Islet precursor cell (in vitro differentiated cells): ENCODE measurements around the gene TUBA1C.
"Not testable (repeated sequence)": the region's sequence is repeated elsewhere in the genome, so short reads cannot be mapped to it uniquely, and the experiment has no call there.

ENCODE experiments used
- DNase-seq: peaks from one replicate; pipeline ENCODE4 v3.0.0-alpha.2; 2018

TUBA1C gene

DNA sequence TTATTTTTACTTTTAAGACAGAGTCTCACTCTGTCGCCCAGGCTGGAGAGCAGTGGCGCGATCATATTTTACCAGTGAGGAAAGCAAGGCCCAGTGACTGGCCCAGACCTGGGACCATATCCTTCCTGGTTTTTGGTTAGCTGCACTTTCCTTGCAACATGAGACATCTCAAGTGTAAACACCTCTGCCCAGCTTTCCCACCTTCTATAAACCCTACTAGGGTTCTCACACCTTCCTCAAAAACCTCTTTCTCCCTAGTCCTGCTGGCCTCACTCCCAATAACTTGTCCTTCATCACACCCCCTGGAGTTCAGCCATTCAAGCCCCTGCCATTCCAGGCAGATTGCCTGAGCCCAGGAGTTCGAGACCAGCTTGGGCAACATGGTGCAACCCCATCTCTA lies 19.8 kb downstream of the TUBA1C start:
- peak; percentile 41 for DNase-seq

GRCh38 chr12:49287876-49288275 lies 23.0 kb downstream of the TUBA1C start:
- peak; percentile 40 for DNase-seq

- DNase-seq = peak; percentile 78
Measured at GRCh38 chr12:49288412-49288853, 23.6 kb downstream of the TUBA1C start.

DNA sequence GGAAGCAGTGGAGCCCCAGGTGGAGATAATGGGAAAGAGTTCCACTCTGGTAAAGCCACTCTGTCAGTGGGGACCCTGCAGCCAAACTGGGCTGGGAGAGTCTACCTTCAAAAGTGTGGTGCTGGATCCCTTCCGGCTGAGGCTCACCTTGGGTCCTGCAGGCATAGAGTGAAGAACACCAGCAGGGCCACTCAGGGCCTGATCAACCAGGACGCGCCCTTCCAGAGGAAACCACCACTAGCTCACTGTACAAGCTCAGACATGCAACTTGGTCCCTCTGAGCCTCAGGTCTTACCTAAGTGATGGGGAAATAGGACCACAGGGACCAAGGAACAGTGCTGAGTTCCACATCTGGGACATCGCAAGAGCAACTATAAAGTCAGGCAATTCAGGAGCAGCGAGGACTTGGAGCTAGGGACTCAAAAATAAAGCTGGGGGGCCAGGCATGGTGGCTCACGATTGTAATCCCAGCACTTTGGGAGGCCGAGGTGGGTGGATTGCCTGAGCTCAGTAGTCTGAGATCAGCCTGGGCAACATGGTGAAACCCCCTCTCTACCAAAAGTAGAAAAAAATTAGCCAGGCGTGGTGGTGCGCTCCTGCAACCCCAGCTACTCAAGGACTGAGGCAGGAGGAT lies 24.2 kb downstream of the TUBA1C start:
- peak; percentile 49 for DNase-seq

DNA sequence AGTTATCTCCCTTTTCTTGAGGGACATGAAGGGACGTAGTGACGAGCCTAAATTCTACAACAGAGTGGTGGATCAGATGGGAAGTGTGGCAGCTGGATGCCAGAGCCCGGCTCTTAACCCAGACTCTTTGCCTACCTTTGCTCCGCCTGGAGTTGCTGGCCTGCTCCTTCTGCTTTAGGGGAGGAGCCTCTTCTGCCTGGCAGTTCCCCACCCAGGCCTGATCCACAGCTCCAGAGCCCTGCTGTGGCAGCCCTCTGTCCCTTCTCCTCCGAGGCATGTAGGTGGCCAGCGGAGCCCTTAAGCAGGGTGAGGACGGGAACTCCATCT lies 27.8 kb downstream of the TUBA1C start:
- DNase-seq = no peak

DNA sequence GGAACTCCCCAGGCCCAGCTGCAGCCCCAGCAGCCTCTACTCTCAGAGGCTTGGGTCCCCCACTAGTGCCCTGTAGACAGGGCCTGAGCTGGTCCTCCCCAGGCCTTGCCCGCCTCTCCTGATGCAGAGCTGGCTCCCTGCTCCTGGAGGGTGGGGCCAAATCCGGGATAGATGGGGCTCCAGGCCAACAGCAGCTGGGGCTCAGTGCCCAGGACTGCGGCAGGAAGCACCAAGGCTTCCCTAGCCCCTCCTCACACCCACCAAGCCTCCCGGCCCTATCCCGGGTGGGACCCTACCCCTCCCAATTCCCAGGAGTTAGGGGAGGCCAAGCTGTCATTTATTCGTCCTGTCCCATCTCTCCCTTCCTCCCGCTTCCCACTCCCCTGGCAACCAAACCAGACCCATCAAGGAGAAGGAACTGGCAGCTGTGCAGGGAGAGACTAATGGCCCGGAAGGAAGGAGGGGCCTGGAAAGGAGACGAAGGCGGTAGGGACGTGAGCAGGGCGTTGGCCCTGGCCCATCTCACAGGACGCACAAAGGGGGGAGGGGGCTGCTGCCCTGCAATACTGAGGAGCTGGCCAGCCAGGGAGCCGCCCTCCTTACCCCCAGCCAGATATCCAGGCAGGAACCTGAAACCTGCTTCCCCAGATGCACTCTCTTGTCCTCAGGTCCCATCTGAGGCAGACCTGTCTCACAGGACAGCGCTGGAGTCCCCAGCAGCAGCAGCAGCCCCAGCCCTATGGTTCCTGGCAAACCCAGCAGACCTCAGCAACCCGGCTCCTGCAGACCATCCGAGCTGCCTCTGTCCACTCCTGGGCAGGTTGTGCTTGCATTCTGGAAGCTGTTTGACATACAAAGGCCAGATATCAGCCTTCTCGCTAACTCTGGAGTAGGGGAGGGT lies 28.4 kb downstream of the TUBA1C start:
- peak; percentile 79 for DNase-seq

DNA sequence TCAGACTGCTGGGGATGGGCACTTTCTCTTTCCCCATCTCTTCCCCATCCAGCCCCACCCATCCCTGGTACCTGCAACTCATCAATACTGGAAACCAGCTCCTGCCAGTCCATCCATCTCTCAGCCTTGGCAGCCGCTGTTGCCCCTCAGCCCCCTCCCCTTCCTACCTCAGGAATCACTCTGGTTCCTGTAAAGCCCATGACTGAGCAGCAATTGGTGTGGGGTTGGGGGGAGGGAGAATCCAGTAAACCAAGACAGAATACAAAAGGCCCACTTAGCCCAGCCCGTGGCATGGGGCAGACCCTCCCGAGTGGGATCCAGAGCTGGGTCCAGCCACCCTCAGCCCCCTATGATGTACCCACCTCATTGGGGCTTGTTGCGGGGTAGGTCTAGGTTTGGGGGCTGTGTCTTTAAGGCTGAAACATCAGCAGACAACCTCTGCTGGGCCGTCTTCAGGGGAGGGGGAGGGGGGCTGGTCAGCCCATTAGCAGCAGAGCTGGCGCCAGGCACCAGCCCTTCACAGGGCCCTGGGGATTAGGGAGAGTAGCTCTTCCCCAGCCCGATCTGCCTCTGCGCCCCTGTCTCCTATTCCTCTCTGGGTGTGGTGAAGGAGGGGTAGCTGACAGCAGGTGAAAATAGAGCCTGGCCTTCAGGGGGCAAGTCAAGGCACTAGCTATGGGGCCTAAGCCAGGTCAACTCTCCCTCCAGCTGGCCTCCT lies 29.4 kb downstream of the TUBA1C start:
- no peak for DNase-seq

GRCh38 chr12:49294804-49295081 lies 29.9 kb downstream of the TUBA1C start:
- no peak for DNase-seq

- peak; percentile 72 for DNase-seq
Measured at GRCh38 chr12:49295082-49295936, 30.4 kb downstream of the TUBA1C start, which contains the start of gene PRPH. Gene PRPH (plus strand): TSS chr12:49295147. CDS start chr12:49295201, 54 bp downstream.

DNA sequence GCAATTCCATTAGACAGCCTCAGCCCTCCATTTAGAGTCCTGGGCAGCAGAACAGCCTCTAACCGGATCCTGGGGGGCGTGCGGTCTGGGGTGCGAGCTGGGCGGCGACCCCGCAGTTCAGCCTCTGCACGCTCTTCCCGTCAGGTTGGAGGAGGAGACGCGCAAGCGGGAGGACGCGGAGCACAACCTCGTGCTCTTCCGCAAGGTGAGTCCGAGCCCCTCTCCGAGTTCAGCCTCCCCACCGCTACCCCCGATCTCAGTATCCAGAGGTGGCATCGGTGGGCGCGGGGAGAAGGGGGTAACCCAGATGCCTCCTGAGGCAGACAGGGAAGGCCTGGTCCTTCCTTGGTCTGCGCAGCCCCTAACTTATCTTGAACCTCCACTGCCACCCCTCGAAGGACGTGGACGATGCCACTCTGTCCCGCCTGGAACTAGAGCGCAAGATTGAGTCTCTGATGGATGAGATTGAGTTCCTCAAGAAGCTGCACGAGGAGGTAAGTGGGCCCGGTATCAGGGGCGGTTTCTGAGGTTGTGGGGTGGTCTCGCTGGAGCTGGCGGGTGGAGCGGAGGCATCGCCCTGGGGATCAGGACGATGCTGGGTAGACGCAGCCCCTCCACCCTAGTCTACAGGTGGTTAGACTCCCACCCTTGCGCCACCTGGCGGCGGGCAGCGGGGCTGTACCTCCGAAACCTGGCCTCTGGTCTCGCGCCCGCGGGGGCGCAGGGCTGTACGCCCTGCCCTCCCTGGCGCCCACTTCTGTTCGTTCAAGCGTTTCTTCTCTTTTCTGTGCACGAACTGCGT lies 31.4 kb downstream of the TUBA1C start:
- peak; percentile 81 for DNase-seq

GRCh38 chr12:49296836-49297694 lies 32.2 kb downstream of the TUBA1C start:
- peak; percentile 91 for DNase-seq

DNA sequence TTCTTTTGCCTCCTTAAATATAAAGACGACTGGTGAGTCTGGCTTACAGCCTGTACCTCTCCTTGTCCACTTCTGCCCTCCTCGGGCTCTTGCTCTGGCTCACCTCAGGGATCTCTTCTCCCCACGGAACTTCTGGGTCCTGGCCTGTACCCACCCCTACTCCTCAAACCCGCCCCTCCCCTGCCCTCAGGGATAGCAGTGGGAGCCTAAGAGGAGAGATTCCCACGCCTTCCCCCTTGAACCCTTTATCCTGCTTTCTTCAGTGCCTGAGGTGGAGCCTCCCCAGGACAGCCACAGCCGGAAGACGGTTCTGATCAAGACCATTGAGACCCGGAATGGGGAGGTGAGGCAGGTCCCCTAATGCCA lies 32.8 kb downstream of the TUBA1C start:
- peak; percentile 51 for DNase-seq

- peak; percentile 55 for DNase-seq
Measured at GRCh38 chr12:49298160-49298559, 33.3 kb downstream of the TUBA1C start.

DNA sequence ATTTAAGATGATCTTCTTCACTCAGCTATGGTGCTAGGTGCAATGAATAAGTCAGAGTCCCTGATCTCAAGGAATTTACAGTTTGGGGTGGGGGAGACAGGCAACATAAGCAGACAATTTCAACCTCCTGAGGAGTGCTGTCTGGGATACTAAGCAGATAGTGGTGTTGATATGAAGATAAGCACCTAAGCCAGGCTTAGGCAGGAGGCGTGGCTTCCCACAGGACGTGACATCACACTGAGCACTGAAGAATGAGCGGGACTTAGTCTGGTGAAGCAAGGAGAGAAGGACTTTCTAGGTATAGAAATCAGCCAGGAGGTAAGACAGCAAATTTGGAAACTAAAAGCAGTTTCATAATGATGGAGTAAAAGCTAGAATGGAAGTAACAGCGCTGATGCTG lies 36.9 kb downstream of the TUBA1C start:
- DNase-seq = no peak

GRCh38 chr12:49304161-49304560 lies 39.3 kb downstream of the TUBA1C start:
- peak; percentile 76 for DNase-seq

DNA sequence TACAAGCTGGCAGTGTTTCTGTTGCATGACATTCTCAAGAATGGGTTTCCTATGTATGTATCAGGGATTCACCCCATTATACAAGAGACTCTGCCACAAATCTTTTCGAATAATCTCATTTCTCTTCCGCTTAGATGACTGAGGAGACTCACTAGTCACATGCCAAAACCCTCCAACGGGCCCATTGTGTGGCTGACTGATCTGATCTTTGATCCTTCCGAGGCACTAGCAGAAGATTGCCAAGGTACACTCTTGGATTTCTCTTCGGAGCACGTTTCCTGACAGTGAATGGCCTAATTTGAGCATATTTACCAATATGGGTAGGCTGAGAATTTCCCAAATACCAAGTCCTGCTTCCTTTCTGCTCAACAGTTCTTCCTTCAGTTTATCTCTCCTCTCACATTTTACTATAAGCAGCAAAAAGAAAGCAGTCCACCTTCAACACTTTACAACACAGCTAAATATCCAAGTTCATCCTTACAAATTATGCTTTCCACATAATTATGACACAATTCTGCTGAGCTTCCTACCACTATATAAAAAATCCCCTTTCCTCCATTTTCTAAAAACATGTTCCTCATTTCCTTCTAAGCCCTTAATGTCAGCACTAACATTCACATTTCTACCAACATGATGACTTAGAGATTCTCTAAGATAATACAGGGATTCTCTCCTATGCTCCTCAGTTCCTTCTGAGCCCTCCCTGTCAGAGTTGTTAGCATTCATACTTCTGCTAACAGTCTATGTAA lies 41.1 kb downstream of the TUBA1C start:
- no peak for DNase-seq

GRCh38 chr12:49309386-49309785 lies 44.5 kb downstream of the TUBA1C start:
- DNase-seq = peak; percentile 53

- not testable (repeated sequence) for DNase-seq
Measured at GRCh38 chr12:49310451-49311000, 45.6 kb downstream of the TUBA1C start.

- DNase-seq = no peak
Measured at GRCh38 chr12:49314811-49315210, 49.9 kb downstream of the TUBA1C start.

- not testable (repeated sequence) for DNase-seq
Measured at GRCh38 chr12:49317118-49317517, 52.2 kb downstream of the TUBA1C start.
